K562 (cell line): ENCODE results near the gene MOG. TPM values are rescaled to one million over a fixed set of nuclear protein-coding genes. Genes with fewer than 3 reads are reported as not detected.

Source experiments
- CEBPB ChIP-seq: fragments of 450-650 bp; IDR thresholded peaks from 2 replicates; pipeline ENCODE4 v1.6.1; 2016; ENCODE audit warnings: missing genetic modification characterization, missing compliant biosample characterization
- DDX20 ChIP-seq: fragments of 450-650 bp; IDR thresholded peaks from 2 replicates; pipeline ENCODE4 v1.6.1; 2016; ENCODE audit warnings: missing genetic modification characterization, low read depth, mild to moderate bottlenecking, missing compliant biosample characterization, moderate library complexity
- POLR2AphosphoS2 ChIP-seq: IDR thresholded peaks from 2 replicates; pipeline ENCODE4 v1.6.1; 2012; ENCODE audit warnings: low read length, improper control_type of control experiment
- REST ChIP-seq, 2 experiments: fragments of 450-650 bp; formaldehyde crosslinking in 1 of 2; IDR thresholded peaks; 2 replicates each; pipeline versions ENCODE4 v1.4.0 to v1.6.1; 2014 to 2020; ENCODE audit warnings: mild to moderate bottlenecking in 2 of 2, borderline replicate concordance in 1 of 2, low read depth in 1 of 2
- RFX5 ChIP-seq: IDR thresholded peaks from 2 replicates; pipeline ENCODE4 v1.6.1; 2011; ENCODE audit warnings: low read depth, mild to moderate bottlenecking, improper control_type of control experiment, low read length
- SAFB2 ChIP-seq: fragments of 200-400 bp; formaldehyde crosslinking; IDR thresholded peaks from 2 replicates; pipeline ENCODE4 v1.6.1; 2018; ENCODE audit warnings: borderline replicate concordance, low read length, low read depth, moderate library complexity; ENCODE audit not compliant: severe bottlenecking
- THRA ChIP-seq: fragments of 450-650 bp; IDR thresholded peaks from 2 replicates; pipeline ENCODE4 v1.6.1; 2017; ENCODE audit warnings: mild to moderate bottlenecking, moderate library complexity
- TSHZ1 ChIP-seq: fragments of 250-450 bp; sonication (Bioruptor Pico); IDR thresholded peaks from 2 replicates; pipeline ENCODE4 v1.4.0; 2020; ENCODE audit warnings: mild to moderate bottlenecking, moderate library complexity
- ZNF133 ChIP-seq: fragments of 250-450 bp; sonication (Bioruptor Pico); IDR thresholded peaks from 2 replicates; pipeline ENCODE4 v1.4.0; 2020; ENCODE audit warnings: mild to moderate bottlenecking
- ZNF668 ChIP-seq: fragments of 250-450 bp; sonication (Bioruptor Pico); IDR thresholded peaks from 2 replicates; pipeline ENCODE4 v1.8.0; 2022; ENCODE audit warnings: mild to moderate bottlenecking, inconsistent platforms
- ZSCAN32 ChIP-seq: fragments of 450-650 bp; formaldehyde crosslinking; IDR thresholded peaks from 2 replicates; pipeline ENCODE4 v1.4.0; 2020; ENCODE audit warnings: mild to moderate bottlenecking, moderate library complexity
- polyA plus RNA-seq, 8 experiments: library from polyadenylated mRNA; depleted of rRNA in 4 of 8; stranded (reverse) in 5 of 8; unstranded in 3 of 8; fragments of >200 nt; fragmentation: Nextera tagmentation in 2 of 8; fragmentation: Illumina TruSeq in 1 of 8; extraction: Ambion mirVana in 2 of 8; extraction: Trizol in 1 of 8; gene quantifications; 2 replicates each; pipeline versions ENCODE4 v1.2.1 to v1.2.3, GENCODE V29; 2011 to 2014; ENCODE audit warnings: inconsistent platforms in 1 of 8, missing spikeins in 1 of 8
- total RNA-seq, 7 experiments: library from RNA; depleted of rRNA in 6 of 7; stranded (reverse); fragments of >200 nt in 6 of 7; fragmentation: Illumina TruSeq in 2 of 7; extraction: Trizol in 2 of 7; gene quantifications; 2 replicates each; pipeline versions ENCODE4 v1.2.1 to v1.2.3, GENCODE V29; 2011 to 2021; ENCODE audit warnings: low replicate concordance in 1 of 7

Gene MOG
- total and polyA plus RNA-seq, 9 of the 15 experiments (the other 6 are each of a cell fraction or from before 2014, with no cell fraction given) = not detected

GRCh38 chr6:29632789-29633533 is 23.9 kb upstream of the MOG start, which contains the start of gene GABBR1 (continued):
- TF ChIP-seq TSHZ1 = no peak
- no peak for TF ChIP-seq ZNF668
- TF ChIP-seq REST (IDR thresholded peaks at IDR 0.05; ENCODE audit: borderline replicate concordance) = peak; percentile 82
- peak; percentile 84 for TF ChIP-seq REST (CRISPR knock-in tag; IDR thresholded peaks at IDR 0.05; ENCODE audit: low read depth)
- TF ChIP-seq CEBPB (tag) = no peak
- no peak for TF ChIP-seq ZNF133
- TF ChIP-seq ZSCAN32 (CRISPR knock-in tag) = no peak
- no peak for TF ChIP-seq POLR2AphosphoS2
- TF ChIP-seq DDX20 (tag) = no peak
- TF ChIP-seq SAFB2 = no peak
- TF ChIP-seq THRA = no peak
- no peak for TF ChIP-seq RFX5
